ENCODE data around the gene MLC1. TPM values are rescaled to one million over a fixed set of nuclear protein-coding genes. Genes with fewer than 3 reads are reported as not detected.

Gene MLC1
- total RNA-seq, 2 donors from 2014 or later: 0.18 TPM; not detected in 1

DNA sequence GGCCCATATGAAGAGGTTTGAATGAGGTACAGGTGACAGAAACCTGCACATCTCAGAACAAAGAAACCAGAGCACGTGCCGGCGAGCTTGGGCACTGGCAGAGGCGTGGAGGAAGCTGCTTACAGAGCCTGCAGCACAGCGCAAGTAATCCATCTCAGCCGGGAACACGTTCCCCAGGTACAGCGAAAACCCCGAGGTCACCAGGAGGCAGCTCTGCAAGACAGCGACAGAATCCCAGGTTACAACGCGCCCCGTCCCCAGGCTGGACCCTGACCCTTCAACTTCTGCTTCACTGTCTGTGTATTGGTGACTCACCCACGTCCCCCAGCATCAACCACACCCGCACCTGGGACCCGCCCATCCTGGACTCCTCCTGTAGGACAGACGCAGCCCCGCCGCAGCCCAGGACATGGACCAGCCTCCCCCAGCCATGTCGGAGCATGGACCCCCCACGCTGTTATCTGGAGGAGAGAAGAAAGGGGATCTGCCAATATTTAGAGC, 2.2 kb downstream of the MLC1 start:
- Histone ChIP-seq H3K4me3 (ENCODE audit: low read length) (no peak overlapping the region), H3K27ac (ENCODE audit: low read depth, low read length) (no peak overlapping the region), H3K4me1 (ENCODE audit: control insufficient read depth, insufficient read depth, low read length) (no peaks in the 10 kb centered on the region), H3K27me3 (ENCODE audit: control insufficient read depth, insufficient read depth, low read length, poor library complexity, severe bottlenecking) (no peaks in the 10 kb centered on the region), H3K9me3 (ENCODE audit: control insufficient read depth, low read length) (no peaks in the 10 kb centered on the region), H3K9ac (ENCODE audit: extremely low read depth, low read length, poor library complexity, severe bottlenecking) (no peak overlapping the region), H3K36me3 (ENCODE audit: control insufficient read depth, insufficient read depth, low read length) (no peaks in the 10 kb centered on the region)
- no peak for DNase-seq
- Mint-ChIP-seq H3K4me1 (peaks cover 5% of the 10 kb centered on the region), H3K27ac (peak overlapping the region; percentile 52), H3K27me3 (ENCODE audit: insufficient read depth) (peaks cover 7% of the 10 kb centered on the region), H3K4me3 (no peak overlapping the region), H3K36me3 (ENCODE audit: low read depth) (no peaks in the 10 kb centered on the region), H3K9me3 (no peaks in the 10 kb centered on the region)
- TF ChIP-seq, protein P1, sequence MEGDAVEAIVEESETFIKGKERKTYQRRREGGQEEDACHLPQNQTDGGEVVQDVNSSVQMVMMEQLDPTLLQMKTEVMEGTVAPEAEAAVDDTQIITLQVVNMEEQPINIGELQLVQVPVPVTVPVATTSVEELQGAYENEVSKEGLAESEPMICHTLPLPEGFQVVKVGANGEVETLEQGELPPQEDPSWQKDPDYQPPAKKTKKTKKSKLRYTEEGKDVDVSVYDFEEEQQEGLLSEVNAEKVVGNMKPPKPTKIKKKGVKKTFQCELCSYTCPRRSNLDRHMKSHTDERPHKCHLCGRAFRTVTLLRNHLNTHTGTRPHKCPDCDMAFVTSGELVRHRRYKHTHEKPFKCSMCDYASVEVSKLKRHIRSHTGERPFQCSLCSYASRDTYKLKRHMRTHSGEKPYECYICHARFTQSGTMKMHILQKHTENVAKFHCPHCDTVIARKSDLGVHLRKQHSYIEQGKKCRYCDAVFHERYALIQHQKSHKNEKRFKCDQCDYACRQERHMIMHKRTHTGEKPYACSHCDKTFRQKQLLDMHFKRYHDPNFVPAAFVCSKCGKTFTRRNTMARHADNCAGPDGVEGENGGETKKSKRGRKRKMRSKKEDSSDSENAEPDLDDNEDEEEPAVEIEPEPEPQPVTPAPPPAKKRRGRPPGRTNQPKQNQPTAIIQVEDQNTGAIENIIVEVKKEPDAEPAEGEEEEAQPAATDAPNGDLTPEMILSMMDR (conservative IDR thresholded peaks at IDR 0.05): no peak
- WGBS, 2 experiments (ENCODE audit: insufficient coverage in 1 of 2, insufficient read length in 1 of 2): 94 to 95% methylated on average over 12 to 21 of the region's 21 CpGs

DNA sequence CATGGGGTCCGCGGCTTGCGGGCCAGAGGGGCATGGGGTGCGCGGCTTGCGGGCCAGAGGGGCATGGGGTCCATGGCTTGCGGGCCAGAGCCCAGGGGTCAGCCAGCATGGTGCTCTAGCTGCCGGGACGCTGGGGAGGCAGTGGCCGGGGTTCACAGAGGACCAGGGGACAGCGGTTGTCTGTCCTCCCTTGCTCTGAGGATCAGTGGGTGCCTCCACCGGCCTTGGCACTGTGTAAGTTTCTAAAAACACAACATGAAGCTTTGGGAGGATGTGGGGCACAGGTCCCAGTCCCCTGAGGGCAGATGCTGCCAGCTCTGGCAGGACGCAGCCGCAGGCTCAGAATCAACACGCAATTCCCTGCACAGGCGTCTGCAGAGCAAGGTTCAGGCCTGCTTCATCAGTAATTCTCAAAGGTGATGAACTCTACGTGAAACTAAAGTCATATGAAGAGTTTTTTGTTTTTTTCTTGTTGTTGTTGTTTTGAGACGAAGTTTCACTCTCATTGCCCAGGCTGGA, 3.0 kb downstream of the MLC1 start:
- Histone ChIP-seq H3K4me1 (ENCODE audit: control insufficient read depth, insufficient read depth, low read length) (no peaks in the 10 kb centered on the region), H3K27me3 (ENCODE audit: control insufficient read depth, insufficient read depth, low read length, poor library complexity, severe bottlenecking) (no peaks in the 10 kb centered on the region), H3K9me3 (ENCODE audit: control insufficient read depth, low read length) (no peaks in the 10 kb centered on the region), H3K9ac (ENCODE audit: extremely low read depth, low read length, poor library complexity, severe bottlenecking) (no peak overlapping the region), H3K36me3 (ENCODE audit: control insufficient read depth, insufficient read depth, low read length) (no peaks in the 10 kb centered on the region), H3K27ac (ENCODE audit: low read depth, low read length) (no peak overlapping the region), H3K4me3 (ENCODE audit: low read length) (no peak overlapping the region)
- no peak overlapping the region for H3K27ac Mint-ChIP-seq
- H3K9me3 Mint-ChIP-seq: no peaks in the 10 kb centered on the region
- no peaks in the 10 kb centered on the region for H3K36me3 Mint-ChIP-seq (ENCODE audit: low read depth)
- DNase-seq: peak; percentile 31
- 92 to 95% methylated on average over 13 to 18 of the region's 18 CpGs for WGBS, 2 experiments (ENCODE audit: insufficient coverage in 1 of 2, insufficient read length in 1 of 2)
- TF ChIP-seq, protein P1 (conservative IDR thresholded peaks at IDR 0.05): no peak
- peaks cover 5% of the 10 kb centered on the region for H3K4me1 Mint-ChIP-seq
- no peak overlapping the region for H3K4me3 Mint-ChIP-seq
- peaks cover 3% of the 10 kb centered on the region for H3K27me3 Mint-ChIP-seq (ENCODE audit: insufficient read depth)

DNA sequence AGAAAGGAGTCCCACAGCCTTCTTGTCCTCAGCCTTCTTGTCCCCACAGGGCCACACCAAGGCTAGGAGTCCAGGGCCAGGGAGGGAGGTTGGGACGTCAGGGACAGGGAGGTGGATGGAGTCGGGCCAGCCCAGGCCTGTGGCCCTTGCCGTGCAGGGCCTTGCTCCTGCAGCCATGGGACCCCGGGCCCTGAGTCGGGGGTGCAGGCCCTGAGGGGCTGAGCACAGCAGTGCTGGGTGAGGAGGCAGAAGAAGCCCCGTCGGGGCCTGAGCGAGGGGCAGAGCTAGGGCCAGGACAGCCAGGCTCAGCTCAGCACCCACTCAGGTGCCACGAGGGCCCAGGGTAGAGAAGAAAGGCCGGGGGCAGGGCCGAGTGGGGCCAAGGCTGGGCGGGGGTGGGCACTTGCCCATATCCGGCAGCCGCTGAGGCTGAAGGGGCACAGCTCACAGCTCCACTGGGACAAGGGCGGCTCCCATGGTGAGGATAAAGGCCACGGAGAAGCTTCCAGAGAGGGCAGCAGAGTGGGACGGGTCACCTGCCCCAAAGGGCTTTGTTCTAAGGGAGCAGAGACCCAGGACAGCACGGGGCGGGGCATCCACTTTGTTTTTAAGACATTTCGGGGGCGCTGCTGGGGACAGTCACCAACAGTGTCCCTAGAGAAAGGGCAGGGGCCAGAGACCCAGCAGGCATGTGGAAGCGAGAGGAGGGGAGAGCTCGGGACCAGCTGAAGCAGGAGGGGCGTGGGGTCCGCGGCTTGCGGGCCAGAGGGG, 3.6 kb downstream of the MLC1 start:
- no peaks in the 10 kb centered on the region for H3K36me3 Mint-ChIP-seq (ENCODE audit: low read depth)
- H3K4me1 ChIP-seq (ENCODE audit: control insufficient read depth, insufficient read depth, low read length): no peaks in the 10 kb centered on the region
- H3K36me3 ChIP-seq (ENCODE audit: control insufficient read depth, insufficient read depth, low read length): no peaks in the 10 kb centered on the region
- no peaks in the 10 kb centered on the region for H3K27me3 Mint-ChIP-seq (ENCODE audit: insufficient read depth)
- H3K27ac ChIP-seq (ENCODE audit: low read depth, low read length): no peak overlapping the region
- H3K27ac Mint-ChIP-seq: no peak overlapping the region
- H3K4me1 Mint-ChIP-seq: peaks cover 5% of the 10 kb centered on the region
- H3K9ac ChIP-seq (ENCODE audit: extremely low read depth, low read length, poor library complexity, severe bottlenecking): no peak overlapping the region
- no peaks in the 10 kb centered on the region for H3K27me3 ChIP-seq (ENCODE audit: control insufficient read depth, insufficient read depth, low read length, poor library complexity, severe bottlenecking)
- no peak overlapping the region for H3K4me3 Mint-ChIP-seq
- DNase-seq: peak; percentile 43
- WGBS, 2 experiments (ENCODE audit: insufficient coverage in 1 of 2, insufficient read length in 1 of 2): 91 to 92% methylated on average over 13 to 27 of the region's 27 CpGs
- TF ChIP-seq, protein P1 (conservative IDR thresholded peaks at IDR 0.05): no peak
- H3K4me3 ChIP-seq (ENCODE audit: low read length): no peak overlapping the region
- no peaks in the 10 kb centered on the region for H3K9me3 Mint-ChIP-seq
- no peaks in the 10 kb centered on the region for H3K9me3 ChIP-seq (ENCODE audit: control insufficient read depth, low read length)

All from endodermal cell (in vitro differentiated cells).